Astrocyte (in vitro differentiated cells and primary cell): ENCODE results near the gene KRT75. TPM values are rescaled to one million over a fixed set of nuclear protein-coding genes. Genes with fewer than 3 reads are reported as not detected.

Experiments used
- DNase-seq: peaks from one replicate; pipeline ENCODE4 v3.0.0-alpha.2; 2010; ENCODE audit warnings: low read depth
- FAIRE-seq: peaks from 2 replicates; lab custom pipeline; 2011; peaks lifted over from hg19 to GRCh38; lab: Jason Lieb, UNC
- H2AFZ ChIP-seq: 2 replicates; pipeline ENCODE4 v1.6.0; 2012; ENCODE audit warnings: low read depth, low read length, inconsistent platforms
- H3K27ac ChIP-seq: 2 replicates; pipeline ENCODE4 v1.5.1; 2011; ENCODE audit warnings: low read depth, low read length, inconsistent platforms
- H3K27me3 ChIP-seq: 2 replicates; pipeline ENCODE4 v1.6.0; 2011; ENCODE audit warnings: low read length, inconsistent platforms; ENCODE audit not compliant: insufficient read depth
- H3K36me3 ChIP-seq: 2 replicates; pipeline ENCODE4 v1.5.1; 2011; ENCODE audit warnings: low read length, inconsistent platforms; ENCODE audit not compliant: insufficient read depth
- H3K4me1 ChIP-seq: 2 replicates; pipeline ENCODE4 v1.5.1; 2011; ENCODE audit warnings: low read length, inconsistent platforms; ENCODE audit not compliant: insufficient read depth
- H3K4me2 ChIP-seq: 2 replicates; pipeline ENCODE4 v1.6.0; 2012; ENCODE audit warnings: low read length, inconsistent platforms
- H3K4me3 ChIP-seq: 2 replicates; pipeline ENCODE4 v1.5.1; 2011; ENCODE audit warnings: low read depth, mild to moderate bottlenecking, low read length, inconsistent platforms; ENCODE audit not compliant: insufficient read depth
- H3K79me2 ChIP-seq: 2 replicates; pipeline ENCODE4 v1.6.0; 2012; ENCODE audit warnings: mild to moderate bottlenecking, low read length, inconsistent platforms; ENCODE audit not compliant: insufficient read depth
- H3K9ac ChIP-seq: 2 replicates; pipeline ENCODE4 v1.6.0; 2012; ENCODE audit warnings: mild to moderate bottlenecking, low read length, inconsistent platforms
- H3K9me3 ChIP-seq: 2 replicates; pipeline ENCODE4 v1.5.1; 2012; ENCODE audit warnings: low read depth, mild to moderate bottlenecking, low read length, inconsistent platforms; ENCODE audit not compliant: insufficient read depth
- H4K20me1 ChIP-seq: 2 replicates; pipeline ENCODE4 v1.6.0; 2012; ENCODE audit warnings: low read length, inconsistent platforms; ENCODE audit not compliant: insufficient read depth
- H3K27ac Mint-ChIP-seq: one replicate; pipeline ENCODE4 v1.8.0; 2021; ENCODE audit warnings: mild to moderate bottlenecking, mixed read lengths; ENCODE audit not compliant: unreplicated experiment
- H3K27me3 Mint-ChIP-seq: one replicate; pipeline ENCODE4 v1.8.0; 2021; ENCODE audit warnings: low read depth, mixed read lengths; ENCODE audit not compliant: unreplicated experiment
- H3K36me3 Mint-ChIP-seq: one replicate; pipeline ENCODE4 v1.8.0; 2021; ENCODE audit warnings: low read depth, mixed read lengths; ENCODE audit not compliant: unreplicated experiment
- H3K4me1 Mint-ChIP-seq: one replicate; pipeline ENCODE4 v1.8.0; 2021; ENCODE audit warnings: low read depth, mixed read lengths; ENCODE audit not compliant: unreplicated experiment
- H3K4me3 Mint-ChIP-seq: one replicate; pipeline ENCODE4 v1.8.0; 2021; ENCODE audit warnings: mild to moderate bottlenecking, moderate library complexity, mixed read lengths; ENCODE audit not compliant: unreplicated experiment
- H3K9me3 Mint-ChIP-seq: one replicate; pipeline ENCODE4 v1.8.0; 2021; ENCODE audit warnings: mild to moderate bottlenecking, mixed read lengths; ENCODE audit not compliant: unreplicated experiment
- EZH2 ChIP-seq: IDR thresholded peaks from 2 replicates; pipeline ENCODE4 v1.6.1; 2012; ENCODE audit warnings: mild to moderate bottlenecking, low read length, inconsistent platforms; ENCODE audit not compliant: insufficient read depth
- total RNA-seq: library from RNA; stranded (reverse); gene quantifications from 2 replicates; pipeline ENCODE4 v1.2.1, GENCODE V29; 2021
- TF ChIP-seq, protein P1 (sequence below): IDR thresholded peaks from 2 replicates; pipeline ENCODE4 v1.5.1; 2011; ENCODE audit warnings: low read depth, mild to moderate bottlenecking, inconsistent platforms, low read length, moderate library complexity; ENCODE audit not compliant: insufficient read depth

Gene KRT75
- total RNA-seq, 1 donor from 2014 or later: not detected

DNA sequence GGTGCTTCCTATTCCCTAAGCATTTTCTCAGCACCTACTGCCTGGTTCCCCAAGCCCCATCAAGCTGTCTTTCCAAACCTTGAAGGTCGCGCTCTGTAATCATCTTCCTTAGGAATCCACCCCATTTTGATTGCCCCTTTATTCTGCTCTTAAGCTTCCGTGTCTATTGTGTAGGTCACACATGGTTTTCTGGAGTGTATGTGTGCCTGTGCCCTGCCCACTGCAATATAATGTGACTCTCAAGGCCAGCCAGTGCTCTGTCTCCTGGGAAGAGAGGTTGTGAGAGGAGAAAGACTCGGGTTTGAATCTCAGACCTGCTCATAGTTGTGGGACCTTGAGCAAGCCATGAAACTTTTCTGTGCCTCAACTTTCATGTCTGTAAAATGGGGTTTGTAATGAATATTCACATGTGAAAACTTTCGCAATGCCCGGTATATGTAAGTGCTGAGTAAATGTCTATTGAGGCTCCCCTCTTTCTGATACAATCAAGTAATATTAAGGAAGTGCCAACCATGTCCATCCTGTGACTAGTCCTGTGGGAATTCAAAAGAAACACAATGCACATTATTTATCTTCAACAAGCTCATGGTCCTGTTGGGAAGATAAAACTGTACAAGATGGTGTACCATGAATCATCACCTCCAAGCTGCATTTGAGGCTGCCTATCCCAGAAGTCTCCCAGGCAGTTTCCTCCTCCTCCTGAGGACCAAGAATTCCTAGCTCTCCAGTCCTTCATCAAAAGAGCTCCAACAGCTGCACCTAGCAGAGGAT, 774 bp upstream of the KRT75 start:
- Mint-ChIP-seq H3K27me3 (peaks cover 38% of the 10 kb centered on the region), H3K4me3 (no peak overlapping the region), H3K9me3 (peaks cover 2% of the 10 kb centered on the region), H3K36me3 (no peaks in the 10 kb centered on the region), H3K4me1 (peaks cover 27% of the 10 kb centered on the region), H3K27ac (no peak overlapping the region)
- H4K20me1 ChIP-seq: no peaks in the 10 kb centered on the region
- no peaks in the 10 kb centered on the region for H3K79me2 ChIP-seq
- H3K9ac ChIP-seq: no peak overlapping the region
- H3K4me2 ChIP-seq: no peak overlapping the region
- peaks cover 13% of the 10 kb centered on the region for H3K4me1 ChIP-seq
- FAIRE-seq (no peak), DNase-seq (peak; percentile 68)
- no peak overlapping the region for H3K4me3 ChIP-seq
- no peaks in the 10 kb centered on the region for H3K36me3 ChIP-seq
- H3K9me3 ChIP-seq: no peaks in the 10 kb centered on the region
- H3K27ac ChIP-seq: peak overlapping the region; percentile 16
- peaks cover 10% of the 10 kb centered on the region for H3K27me3 ChIP-seq
- no peak for TF ChIP-seq EZH2
- TF ChIP-seq, protein P1, sequence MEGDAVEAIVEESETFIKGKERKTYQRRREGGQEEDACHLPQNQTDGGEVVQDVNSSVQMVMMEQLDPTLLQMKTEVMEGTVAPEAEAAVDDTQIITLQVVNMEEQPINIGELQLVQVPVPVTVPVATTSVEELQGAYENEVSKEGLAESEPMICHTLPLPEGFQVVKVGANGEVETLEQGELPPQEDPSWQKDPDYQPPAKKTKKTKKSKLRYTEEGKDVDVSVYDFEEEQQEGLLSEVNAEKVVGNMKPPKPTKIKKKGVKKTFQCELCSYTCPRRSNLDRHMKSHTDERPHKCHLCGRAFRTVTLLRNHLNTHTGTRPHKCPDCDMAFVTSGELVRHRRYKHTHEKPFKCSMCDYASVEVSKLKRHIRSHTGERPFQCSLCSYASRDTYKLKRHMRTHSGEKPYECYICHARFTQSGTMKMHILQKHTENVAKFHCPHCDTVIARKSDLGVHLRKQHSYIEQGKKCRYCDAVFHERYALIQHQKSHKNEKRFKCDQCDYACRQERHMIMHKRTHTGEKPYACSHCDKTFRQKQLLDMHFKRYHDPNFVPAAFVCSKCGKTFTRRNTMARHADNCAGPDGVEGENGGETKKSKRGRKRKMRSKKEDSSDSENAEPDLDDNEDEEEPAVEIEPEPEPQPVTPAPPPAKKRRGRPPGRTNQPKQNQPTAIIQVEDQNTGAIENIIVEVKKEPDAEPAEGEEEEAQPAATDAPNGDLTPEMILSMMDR: no peak
- no peak overlapping the region for H2AFZ ChIP-seq

- Mint-ChIP-seq H3K36me3 (peaks cover under 1% of the 10 kb centered on the region), H3K4me1 (peaks cover 24% of the 10 kb centered on the region), H3K9me3 (peaks cover 6% of the 10 kb centered on the region), H3K27ac (no peak overlapping the region), H3K27me3 (peaks cover 50% of the 10 kb centered on the region), H3K4me3 (no peak overlapping the region)
- no peaks in the 10 kb centered on the region for H3K79me2 ChIP-seq
- FAIRE-seq (no peak), DNase-seq (no peak)
- H4K20me1 ChIP-seq: no peaks in the 10 kb centered on the region
- H3K36me3 ChIP-seq: no peaks in the 10 kb centered on the region
- no peak overlapping the region for H2AFZ ChIP-seq
- TF ChIP-seq, protein P1: no peak
- TF ChIP-seq EZH2: no peak
- H3K4me3 ChIP-seq: no peak overlapping the region
- no peaks in the 10 kb centered on the region for H3K9me3 ChIP-seq
- H3K27ac ChIP-seq: no peak overlapping the region
- no peak overlapping the region for H3K9ac ChIP-seq
- H3K4me1 ChIP-seq: peaks cover 11% of the 10 kb centered on the region
- H3K27me3 ChIP-seq: peaks cover 23% of the 10 kb centered on the region
- no peak overlapping the region for H3K4me2 ChIP-seq
Observed at GRCh38 chr12:52433501-52434080, 580 bp downstream of the KRT75 start.
